DMS79 treated with DMSO at 0.1 percent for 48 hours (cell line): ENCODE data around the gene ARHGEF3.

Source experiments
- DNase-seq: peaks from one replicate; lab custom pipeline; 2025; lab: John Stamatoyannopoulos, UW

The ARHGEF3 gene

DNA sequence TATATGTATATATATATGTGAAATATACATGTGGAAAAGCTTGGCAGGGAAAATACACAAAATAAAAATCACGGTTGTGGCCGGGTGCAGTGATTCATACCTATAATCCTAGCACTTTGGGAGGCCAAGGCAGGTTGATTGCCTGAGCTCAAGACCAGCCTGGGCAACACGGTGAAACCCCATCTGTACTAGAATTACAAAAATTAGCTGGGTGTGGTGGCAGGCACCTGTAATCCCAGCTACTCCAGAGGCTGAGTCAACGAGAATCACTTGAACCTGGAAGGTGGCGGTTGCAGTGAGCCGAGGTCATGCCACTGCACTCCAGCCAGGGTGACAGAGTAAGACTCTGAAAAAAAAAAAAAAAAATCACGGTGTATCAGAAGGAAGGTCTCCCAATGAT is 20.8 kb upstream of the ARHGEF3 start:
- no peak for DNase-seq

DNA sequence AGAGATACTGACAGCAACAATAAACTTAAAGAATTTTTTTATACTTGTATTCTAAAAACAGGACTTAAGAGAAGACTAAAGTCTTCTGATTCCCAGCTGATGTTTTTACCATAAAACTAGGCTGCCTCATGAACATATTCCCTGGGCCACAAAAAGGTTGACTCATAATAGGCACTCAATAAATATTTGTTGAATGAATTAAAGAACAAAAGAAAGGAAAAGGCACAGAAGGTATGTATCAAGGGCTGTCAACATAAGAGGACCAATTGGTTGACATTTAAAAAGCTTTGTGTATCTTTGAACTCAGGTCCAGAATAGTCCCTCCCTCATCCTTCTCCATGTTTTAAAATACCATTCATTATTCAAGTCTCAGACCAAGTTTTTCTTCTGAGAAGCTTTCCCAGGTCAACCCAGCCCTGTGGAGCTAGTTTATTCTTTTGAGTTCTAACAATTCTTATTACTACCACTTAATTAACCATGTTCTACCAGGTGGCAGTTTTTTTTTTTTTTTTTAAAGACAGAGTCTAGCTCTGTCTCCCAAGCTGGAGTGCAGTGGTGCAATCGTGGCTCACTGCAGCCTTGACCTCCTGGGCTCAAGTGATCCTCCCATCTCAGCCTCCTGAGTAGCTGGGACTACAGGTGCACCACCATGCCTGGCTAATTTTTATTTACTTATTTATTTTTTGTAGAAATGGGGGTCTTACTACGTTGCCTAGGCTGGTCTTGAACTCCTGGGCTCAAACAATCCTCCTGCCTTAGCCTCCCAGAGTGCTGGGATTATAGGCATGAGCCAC is 17.5 kb upstream of the ARHGEF3 start:
- no peak for DNase-seq

DNA sequence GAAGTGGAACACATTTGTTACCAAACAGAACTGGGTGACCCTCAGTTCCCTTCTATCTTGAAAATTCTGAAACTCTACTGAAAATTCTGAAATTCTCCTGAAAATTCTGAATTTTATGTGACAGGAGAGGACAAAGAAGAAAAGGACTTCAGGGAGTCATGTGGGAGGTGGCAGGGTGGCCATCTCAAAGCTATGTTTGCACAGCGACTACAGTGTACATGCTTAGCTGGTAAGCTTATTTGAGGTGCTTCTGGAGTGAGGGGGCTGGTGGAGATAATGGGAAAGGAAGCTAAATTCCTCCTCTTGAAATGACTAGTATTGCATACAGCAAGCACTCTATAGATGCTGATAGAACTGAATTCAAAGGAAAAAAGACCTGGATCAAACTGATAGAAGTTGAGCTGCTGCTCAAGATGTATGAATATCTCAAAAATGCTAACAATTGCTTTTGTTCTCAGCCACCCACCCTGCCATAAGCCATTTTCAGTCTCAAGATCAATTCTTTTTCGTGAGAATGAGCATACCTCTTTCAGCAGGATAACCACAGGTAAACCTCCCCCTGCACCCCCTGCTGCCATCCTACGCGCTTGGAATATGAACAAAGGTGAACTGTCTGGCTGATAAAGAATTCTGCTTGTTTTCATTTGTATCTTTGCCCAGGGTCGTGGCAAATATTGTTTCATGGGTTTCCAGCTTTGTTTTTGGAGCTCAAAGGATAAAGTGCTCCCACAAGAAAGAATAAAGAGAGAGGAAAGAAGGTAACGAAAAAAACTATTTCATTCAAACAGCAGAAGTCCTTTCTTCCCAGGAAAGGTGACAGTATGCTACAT is 16.6 kb upstream of the ARHGEF3 start:
- DNase-seq, result no peak

DNA sequence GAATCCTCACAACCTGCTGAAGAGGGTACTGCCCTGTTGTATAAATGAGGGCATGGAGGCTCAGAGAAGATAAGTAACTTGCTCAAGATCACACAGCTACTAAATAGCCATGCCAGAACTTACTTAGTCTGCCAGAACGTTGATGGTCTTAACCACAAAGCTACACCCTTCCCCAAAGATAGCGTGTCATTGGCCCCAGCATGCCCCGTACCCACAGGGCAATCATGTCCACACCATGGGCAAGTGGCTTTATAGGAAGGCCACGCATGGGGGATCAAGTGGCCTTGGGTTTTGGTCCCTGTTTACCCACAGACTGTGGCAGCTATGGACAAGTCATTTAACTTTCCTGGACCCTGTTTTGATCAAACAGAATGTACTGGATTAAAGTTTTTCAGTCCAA is 15.9 kb upstream of the ARHGEF3 start:
- no peak for DNase-seq

DNA sequence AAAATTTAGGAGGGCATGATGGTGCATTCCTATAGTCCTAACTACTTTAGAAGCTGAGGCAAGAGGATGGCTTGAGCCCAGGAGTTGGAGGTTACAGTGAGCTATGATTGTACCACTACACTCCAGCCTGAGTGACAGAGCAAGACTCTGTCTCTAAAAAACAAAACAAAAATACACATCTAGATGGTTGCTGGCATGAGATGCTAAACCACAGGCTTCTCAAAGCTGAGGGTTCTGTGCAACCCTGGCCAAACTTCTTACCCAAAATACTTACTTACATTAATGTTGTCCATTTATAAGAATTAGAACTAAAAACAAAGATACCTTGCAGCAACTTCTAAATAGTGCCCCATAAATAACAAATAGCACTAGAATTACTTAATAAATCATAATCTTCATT is 14.3 kb upstream of the ARHGEF3 start:
- no peak for DNase-seq

DNA sequence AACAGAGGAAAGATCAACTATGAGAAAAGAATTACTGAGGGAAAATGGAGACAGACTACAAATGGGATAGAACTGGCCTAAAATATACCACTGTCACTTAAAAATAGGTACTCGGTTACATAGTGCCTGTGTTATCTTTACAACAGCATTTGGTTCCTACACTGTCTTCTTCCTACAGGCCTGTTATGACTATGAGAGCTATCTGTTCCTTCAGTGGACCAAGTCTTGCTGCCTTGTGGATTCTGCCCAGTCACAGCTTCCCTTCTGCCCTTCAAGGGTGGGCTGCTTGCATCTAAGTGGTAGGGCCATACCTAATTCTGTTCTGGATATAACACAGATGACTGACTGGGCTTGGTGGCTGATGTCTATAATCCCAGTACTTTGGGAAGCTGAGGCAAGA is 13.8 kb upstream of the ARHGEF3 start:
- DNase-seq, result no peak

DNA sequence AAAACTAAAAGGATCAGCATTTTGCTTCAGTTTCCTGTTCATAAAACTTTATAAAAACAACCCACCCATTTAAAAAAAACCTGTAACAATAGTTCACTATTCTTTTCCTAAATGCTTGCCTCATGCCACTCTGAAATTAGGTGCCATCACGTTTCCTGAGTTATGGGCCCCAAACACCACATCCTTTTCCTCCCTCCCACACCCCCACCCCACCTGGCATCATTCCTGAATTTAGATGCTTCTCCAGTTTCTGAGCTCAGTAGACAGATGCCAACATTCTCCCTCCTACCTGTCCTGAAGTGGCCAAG is 11.9 kb upstream of the ARHGEF3 start:
- no peak for DNase-seq

DNA sequence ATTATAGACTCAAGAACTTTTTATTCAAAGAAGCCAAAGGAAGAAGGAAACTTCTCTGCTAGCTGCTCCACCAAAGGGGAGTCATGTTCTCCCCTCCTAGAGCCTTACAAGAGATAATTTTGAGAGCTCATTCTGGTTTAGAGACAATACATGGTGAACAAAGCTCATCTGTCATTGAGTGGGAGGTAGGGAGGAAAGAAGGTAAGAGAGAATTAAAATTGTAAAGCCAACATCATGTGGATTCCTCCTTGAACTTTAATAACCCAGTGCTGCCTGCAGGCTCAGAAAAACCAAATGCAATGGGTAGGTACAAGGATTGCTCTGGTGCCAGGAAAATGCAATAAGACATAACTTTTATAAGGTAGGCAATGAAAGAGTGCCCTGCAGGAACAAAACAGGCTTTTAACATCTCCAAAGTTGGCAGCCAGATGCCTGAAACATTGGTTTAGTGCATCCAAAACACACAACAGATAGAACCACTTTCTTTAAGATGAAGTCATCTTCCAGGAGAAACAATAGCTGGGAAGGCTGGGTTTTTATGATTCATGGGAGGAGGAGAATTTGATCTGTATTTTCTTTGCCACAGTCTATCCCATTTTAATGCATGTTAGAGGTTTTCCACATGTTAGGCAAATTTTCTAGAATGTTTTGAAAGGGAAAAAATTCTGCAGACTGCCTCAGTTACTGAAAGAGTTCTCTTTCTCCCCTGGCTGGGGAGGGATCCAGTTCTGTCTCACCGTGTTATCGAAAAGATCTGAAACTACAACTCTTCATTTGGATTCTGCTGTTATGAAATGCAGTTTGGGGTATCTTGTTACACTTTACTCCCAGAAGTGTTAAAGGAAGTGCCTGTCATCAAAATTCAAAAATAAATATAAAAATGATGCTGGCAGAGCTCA is 11.3 kb upstream of the ARHGEF3 start:
- peak; percentile 12 for DNase-seq

DNA sequence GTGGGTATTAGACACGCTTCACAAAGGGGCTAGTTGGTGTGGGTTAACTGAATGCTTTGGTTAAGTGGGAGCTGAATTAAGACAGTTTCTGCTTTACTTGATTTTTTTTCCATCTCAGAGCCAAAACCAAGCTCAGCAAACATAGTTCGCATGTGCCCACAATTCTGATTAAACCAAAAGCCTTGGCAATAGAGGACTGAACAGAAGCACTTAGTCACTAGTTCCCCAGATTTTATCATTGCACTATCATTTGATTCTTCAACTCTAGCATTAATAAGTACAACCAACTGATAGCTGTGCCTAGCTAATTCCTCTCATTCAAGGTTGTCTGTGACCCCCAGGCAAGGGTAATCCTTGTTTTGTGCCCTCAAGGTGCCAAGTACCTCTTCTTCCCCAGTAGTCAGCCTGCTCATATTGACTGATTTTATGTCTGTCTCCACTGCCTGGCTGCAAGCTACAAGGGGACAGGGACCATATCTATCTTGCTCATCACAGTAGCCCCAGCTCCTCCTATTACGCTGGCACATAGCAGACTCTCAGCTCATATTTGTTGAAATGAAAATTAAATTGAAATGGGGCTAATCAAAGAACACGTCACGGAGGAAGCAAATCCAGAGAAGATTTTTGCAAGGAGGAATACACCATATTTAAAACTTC is 9.9 kb upstream of the ARHGEF3 start:
- DNase-seq, result peak; percentile 13

DNA sequence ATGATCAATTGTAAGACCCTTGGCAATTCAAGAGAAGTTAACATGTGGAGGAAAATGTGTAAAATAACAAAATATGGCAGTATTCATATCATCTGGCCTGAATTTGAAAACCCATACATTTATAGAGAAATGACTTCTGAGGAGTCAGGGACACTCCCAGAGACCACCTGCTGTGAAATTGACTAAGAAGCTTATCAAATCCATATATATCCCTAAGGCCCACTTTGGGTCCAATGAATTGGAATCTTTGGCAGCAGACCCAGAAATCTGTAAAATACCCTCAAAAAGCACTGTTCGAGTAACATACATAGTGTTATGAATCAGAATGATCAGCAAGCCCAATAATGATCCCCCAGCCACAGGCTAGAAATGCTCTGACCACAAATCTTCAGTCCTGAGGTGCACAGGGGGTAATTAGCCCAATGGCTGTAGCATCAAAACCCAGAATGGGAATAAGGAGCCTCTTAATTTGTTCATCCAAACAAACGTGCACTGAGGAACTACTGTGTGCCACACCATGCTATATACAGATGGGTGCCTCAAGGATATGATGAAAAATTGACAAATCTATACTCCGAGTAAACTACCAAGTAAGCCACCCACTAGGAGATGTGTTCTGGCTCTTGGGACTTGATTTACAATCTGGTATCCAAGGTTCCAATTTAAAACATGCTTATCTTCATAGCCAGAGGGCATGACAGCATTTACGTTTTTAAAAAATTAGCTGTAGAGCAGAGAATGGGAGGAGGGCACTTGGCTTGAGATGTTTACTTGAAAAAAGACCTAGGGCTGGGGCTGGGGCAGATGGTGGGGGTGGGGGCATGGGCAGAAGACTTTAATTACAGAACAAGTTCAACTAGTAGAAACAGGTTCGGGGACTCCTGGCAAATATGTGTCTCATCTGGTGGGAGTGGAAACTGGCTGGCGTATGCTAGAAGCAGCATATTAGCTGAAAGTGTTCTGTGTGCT is 9.1 kb upstream of the ARHGEF3 start:
- DNase-seq, result peak; percentile 41

DNA sequence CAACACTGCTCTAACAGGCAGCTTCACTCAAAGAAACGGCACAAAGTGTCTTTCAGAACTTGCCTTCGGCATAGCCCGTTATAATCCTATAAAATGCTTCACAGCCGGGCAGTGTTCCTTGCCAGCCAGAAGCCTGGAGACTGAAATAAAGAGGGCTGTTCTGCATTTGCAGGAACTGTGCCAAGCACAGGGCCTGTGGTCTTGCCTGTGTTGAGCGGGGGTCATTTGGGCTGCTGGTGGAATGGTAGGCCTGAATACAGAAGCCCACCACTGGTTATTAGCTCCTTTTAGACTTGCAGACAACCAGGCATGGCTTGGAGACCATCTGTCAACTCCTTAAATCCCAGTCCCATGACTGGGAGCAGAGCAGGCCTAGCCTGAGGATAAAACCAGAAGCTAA is 4.7 kb upstream of the ARHGEF3 start:
- DNase-seq, result no peak

DNA sequence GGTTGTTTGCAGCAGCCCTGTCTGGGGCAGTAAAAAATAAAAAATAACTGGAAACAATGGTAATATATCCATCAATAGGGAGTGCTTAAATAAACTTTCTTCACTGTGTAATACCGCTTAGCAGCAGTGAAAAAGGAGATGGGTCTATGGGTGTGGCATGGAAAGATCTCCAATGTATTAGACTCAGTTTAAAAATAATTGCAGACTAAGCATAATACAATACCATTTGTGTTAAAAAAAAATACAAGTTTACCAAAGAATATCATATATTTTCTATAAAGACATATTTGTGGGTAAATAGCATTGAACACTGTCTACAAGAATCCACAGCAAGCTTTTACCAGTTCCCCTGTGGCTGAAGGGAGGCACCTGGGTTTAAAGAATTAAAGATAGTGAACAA is 1.0 kb upstream of the ARHGEF3 start:
- DNase-seq, result no peak

DNA sequence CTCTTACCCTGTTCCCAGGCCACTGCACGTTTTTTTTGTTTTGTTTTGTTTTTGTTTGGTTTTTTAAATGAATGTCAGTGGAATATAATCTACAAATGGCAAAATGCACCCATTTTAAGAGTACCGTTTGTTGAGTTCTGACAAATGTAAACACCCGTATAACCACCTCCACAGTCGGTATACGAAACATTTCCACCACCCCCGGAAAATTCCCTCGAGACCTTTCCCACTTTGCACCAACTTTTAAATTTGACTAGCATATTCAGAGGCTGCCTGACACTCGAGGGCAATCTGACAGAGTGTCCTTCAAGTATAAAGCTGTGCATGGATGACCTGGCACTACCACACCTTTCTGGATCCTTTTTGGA is 613 bp upstream of the ARHGEF3 start:
- DNase-seq, result no peak

DNA sequence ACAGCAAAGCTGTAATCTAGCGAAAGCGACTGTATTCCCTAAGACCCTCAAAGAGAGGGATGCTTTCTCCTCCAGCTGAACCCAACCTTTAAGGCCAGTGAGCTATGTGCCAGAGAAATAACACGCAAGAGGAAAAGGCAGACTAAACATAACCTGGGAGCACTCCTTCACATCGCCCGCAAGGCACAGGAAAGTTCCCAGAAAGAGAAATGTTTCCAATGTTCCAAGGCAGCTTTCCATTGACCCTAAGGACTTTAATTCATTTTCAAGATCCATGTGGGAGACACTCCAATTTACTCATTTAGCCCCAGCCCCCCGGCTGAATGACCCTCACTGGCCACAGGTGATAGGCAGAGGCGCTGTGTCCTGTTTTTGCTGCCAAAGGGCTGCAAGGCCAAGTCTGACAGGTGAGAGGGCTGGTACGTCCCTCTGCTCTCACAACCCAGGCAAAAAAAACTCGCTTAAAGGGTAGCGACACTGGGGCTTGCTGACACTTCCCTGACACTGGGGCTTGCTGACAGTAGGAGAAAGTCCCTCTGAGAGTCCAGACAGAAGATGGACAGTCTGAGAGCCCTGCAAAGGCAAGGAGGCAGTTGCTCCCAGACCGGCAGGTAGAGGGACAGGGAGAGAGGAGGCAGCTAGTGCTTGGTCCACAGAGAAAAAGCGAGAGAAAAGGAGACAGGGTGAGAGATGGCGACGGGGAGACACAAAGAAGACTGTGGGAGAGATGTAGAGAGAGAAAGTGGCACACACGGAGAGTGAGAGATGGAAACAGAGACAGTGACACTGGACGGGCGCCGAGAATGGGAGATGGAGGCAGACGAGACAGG is 702 bp downstream of the ARHGEF3 start:
- DNase-seq, result no peak

DNA sequence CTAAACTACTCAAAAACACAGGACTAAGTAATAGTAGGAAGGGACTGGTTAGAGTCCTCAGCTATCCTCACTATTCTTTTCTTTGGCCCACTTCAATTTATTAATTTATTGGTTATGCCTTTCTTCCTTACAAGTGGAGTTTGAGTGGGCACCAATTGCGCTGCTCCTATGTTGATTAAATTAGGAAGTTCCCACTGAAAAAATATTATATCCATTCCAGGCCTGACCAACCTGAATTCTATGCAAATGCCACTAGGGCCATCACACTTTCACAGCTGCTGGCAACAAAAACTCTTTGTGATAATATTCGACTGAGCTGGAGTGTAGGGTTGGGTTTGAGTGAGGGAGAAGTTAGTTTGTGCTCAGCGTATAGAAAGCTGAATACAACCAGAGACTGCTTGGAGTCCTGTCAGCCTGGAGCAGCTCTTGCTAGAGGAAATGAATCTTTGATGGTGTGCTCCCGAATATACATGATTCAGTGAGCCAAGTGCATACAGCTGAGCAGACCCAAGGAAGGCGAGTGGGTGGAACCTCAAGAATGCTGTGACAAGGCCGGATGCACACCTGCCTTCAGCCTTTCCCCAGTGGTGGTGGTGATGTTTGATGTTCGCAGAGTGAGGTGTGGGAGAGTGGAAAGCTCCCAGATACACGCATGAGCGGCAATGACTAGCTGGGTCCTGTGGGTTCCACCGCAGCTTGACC is 1.5 kb downstream of the ARHGEF3 start:
- DNase-seq, result no peak

DNA sequence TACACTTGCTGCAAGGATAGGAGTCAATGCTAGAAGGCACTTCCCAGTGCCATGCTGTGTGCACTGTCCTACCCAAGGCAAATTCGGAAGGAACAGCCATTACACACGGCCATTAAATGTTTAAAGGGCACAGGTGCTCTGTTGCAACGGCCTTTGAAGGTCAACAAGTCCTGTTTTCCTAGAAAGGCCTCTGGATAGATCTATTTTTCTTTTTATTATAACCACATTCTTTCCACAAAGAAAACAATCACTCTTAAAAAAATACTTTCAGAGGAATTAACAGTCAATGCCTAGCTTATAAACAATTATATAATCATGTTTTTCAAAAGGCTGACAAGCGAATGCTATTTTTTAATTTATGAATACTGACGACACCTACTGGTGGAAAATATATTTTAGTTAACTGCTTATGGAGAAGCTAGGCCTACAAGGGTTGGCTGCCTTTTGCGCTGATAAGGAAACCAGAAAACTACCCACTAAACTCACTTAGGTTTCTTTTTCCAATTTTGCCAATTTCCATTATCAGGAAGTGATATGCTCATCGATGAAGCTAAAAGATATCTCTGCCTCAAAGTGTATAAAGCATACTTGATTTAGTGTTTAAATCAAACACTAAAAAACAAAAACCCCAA is 2.4 kb downstream of the ARHGEF3 start:
- DNase-seq, result peak; percentile 41

DNA sequence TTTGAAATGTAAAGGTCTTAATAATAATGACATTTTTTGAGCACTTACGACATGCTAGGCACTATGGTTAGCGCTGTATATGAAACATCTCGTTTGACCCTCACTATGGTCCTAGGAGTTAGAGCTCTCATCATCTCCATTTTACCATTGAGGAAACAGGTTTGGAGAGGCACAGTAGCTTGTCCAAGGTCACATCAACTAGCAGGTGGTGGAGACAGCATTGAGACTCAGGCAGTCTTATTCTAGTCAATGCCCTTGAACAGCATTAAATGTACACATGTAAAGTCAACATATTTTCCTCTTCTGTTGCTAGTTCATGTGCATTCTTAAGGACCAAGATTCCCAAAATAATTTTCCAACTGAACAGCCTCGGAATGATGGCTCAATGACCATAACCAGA is 4.8 kb downstream of the ARHGEF3 start:
- no peak for DNase-seq

DNA sequence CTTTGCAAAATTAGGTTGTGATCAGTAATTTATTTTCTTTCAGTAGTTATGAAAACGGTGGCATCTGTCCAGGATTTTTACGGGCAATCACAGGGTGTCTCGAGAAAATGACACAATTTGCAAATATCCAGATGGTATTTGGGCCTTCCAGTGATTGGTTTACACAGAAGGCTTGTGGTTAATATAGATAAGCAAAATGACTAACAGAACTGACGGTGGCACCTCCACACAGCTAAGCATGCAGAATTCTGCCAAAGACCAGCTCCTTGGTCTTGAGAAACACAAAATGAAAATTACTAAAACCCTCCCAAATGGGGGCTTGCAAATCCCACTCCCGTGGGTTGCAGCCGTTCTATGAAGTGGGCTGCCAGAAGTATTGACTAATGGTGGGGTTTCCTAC is 5.5 kb downstream of the ARHGEF3 start:
- DNase-seq, result no peak

DNA sequence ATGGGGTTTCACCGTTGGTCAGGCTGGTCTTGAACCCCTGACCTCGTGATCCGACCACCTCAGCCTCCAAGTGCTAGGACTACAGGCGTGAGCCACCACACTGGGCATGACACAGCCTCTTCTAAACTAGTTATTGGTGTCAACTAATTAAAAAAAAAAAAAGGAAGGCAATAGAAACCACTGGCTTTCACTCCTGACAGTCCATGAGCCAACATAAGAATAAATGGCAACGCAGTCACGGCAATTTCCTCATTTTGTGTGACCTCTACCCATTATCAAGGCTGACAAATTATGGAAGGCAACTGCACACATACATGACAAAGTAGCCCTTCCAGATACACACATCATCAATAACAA is 5.9 kb downstream of the ARHGEF3 start:
- DNase-seq, result no peak
